Activated naive CD8-positive, alpha-beta T cell treated with anti-CD3 and anti-CD28 coated beads, Interleukin-2, amount 10 ng/mL, durations not matched to agents 7 days and 5 days (primary cell): ENCODE data around the gene POLR2C. TPM values are rescaled to one million over a fixed set of nuclear protein-coding genes. Genes with fewer than 3 reads are reported as not detected.

ENCODE experiments used
- ATAC-seq: fragments of 150-1000 bp; cut with Tn5 transposase; one replicate; pipeline ENCODE4 v1.10.0; 2021; ENCODE audit warnings: low read depth, moderate library complexity
- POLR2A ChIA-PET: fragments of 350-600 bp; sonication (Branson Sonifier 250); formaldehyde crosslinking; loops from one replicate; lab custom pipeline; 2021; ENCODE audit warnings: antibody characterized with exemption; lab: Charles Lee
- DNase-seq: peaks from one replicate; pipeline ENCODE4 v3.0.0; 2021
- H3K27ac Mint-ChIP-seq: one replicate; pipeline ENCODE4 v1.8.0; 2022; ENCODE audit warnings: mild to moderate bottlenecking, mixed read lengths
- H3K27me3 Mint-ChIP-seq: one replicate; pipeline ENCODE4 v1.8.0; 2022; ENCODE audit warnings: mild to moderate bottlenecking, moderate library complexity, mixed read lengths
- H3K36me3 Mint-ChIP-seq: one replicate; pipeline ENCODE4 v1.8.0; 2021; ENCODE audit warnings: mild to moderate bottlenecking, mixed read lengths
- H3K4me1 Mint-ChIP-seq: one replicate; pipeline ENCODE4 v1.8.0; 2021; ENCODE audit warnings: mixed read lengths
- H3K4me3 Mint-ChIP-seq: one replicate; pipeline ENCODE4 v1.8.0; 2022; ENCODE audit warnings: mild to moderate bottlenecking, moderate library complexity, mixed read lengths
- H3K9me3 Mint-ChIP-seq: one replicate; pipeline ENCODE4 v1.8.0; 2021; ENCODE audit warnings: mixed read lengths
- total RNA-seq, 2 experiments: library from RNA; stranded (reverse); gene quantifications; one replicate each; pipeline ENCODE4 v1.2.3, GENCODE V29; 2021

POLR2C gene
- total RNA-seq, 2 experiments from 2014 or later, result 61.1 to 63.6 TPM

DNA sequence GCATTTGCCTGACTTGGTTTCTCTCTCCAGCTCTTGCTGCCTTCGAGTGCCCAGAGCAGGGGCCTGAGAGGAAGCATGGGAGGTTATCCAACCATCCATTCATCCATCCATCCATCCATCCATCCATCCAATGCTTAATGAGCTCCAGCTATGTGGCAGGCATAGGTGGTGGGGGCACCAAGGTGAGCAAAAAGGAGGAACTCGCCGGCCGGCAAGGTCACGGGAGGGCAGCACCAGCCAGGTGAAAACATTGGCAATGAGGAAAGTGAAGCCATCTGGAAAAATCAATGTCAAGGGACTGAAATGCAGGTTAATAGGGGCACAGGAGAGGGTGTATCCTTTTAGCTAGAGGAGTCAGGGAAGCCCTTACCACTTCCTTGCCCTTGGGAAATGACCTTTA, 42.0 kb downstream of the POLR2C start:
- H3K4me3 Mint-ChIP-seq, result no peak overlapping the region
- no peaks in the 10 kb centered on the region for H3K27me3 Mint-ChIP-seq
- POLR2A ChIA-PET, result interaction anchor here (0.7 kb wide), 1 partner anchor 481 kb away, joined by 4 read pairs; no protein-coding TSS in a partner anchor
- H3K9me3 Mint-ChIP-seq, result no peaks in the 10 kb centered on the region
- ATAC-seq (no peak), DNase-seq (no peak)
- peaks cover 19% of the 10 kb centered on the region for H3K4me1 Mint-ChIP-seq
- H3K36me3 Mint-ChIP-seq, result no peaks in the 10 kb centered on the region
- H3K27ac Mint-ChIP-seq, result no peak overlapping the region

DNA sequence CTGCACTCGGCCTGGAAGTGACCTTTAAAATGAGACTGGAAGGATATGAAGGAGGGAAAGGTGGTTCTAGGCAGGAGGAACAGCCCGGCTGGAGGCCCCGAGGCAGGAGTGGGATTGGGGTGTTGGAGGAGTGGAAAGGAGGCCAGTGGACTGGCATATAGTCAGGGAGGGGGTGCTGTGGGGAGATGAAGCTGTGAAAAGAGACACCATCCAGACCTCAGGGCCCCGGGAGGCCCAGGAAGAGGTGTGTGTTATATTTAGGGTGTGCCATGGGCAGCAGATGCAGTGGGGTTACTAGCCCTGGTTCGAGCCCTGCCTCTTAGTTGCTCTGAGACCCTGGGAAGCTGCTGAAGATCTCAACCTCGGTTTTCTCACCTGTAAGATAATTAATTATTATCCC, 42.7 kb downstream of the POLR2C start:
- POLR2A ChIA-PET, result interaction anchor here (0.7 kb wide), 1 partner anchor 482 kb away, joined by 4 read pairs; no protein-coding TSS in a partner anchor
- Mint-ChIP-seq H3K4me3 (no peak overlapping the region), H3K4me1 (peaks cover 15% of the 10 kb centered on the region), H3K36me3 (no peaks in the 10 kb centered on the region), H3K27me3 (no peaks in the 10 kb centered on the region), H3K27ac (no peak overlapping the region), H3K9me3 (no peaks in the 10 kb centered on the region)
- ATAC-seq (no peak), DNase-seq (no peak)

DNA sequence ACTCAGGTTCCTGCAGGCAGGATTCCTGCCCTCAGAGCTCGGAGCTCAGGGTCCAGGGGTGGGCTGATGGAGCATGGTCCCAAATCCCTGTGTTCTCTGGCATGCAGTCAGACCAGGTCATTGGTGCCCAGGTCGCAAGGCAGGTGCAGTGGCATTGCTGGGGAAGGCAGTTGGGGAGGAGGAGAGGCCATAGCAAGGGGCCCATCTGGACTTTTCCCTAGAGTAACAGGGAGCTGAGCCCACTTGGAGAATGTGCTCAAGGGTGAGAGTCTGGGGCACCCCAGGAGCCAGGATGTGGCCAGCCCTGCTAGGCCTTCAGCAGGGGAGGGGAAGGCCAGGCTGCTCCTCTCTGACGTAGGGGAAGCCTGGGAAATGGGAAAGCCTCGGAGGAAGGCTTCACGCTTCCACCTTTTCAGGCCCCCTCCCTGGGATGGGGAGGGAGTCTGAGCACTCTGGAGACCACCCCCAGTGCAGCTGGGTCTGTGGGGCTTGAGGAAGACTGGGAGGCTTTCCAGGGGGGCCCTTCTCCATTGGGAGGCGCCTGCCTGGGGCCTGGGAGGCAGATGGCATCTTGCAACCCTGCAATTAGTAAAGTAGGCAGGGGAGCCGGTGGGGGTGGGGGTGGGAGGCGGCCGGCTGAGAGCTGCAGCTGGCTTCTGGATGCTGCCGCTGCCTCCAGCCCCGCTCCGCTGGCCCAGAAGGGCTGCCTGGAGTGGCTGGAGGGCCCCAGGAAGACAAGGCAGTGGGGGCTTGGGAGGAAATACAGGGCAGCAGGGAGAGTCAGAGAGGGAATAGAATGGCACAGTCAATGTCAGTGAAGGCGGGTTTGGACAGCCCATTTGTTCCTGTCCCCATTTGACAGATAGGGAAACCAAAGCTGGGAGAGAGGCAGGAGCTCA, 44.9 kb downstream of the POLR2C start:
- POLR2A ChIA-PET, result interaction anchor here (0.9 kb wide), 1 partner anchor 60 kb away, joined by 3 read pairs; the partner anchor contains the start of genes CIAPIN1 and COQ9
- no peak overlapping the region for H3K27ac Mint-ChIP-seq
- DNase-seq (no peak), ATAC-seq (no peak)
- no peaks in the 10 kb centered on the region for H3K9me3 Mint-ChIP-seq
- H3K27me3 Mint-ChIP-seq, result no peaks in the 10 kb centered on the region
- H3K4me3 Mint-ChIP-seq, result no peak overlapping the region
- H3K36me3 Mint-ChIP-seq, result no peaks in the 10 kb centered on the region
- peaks cover 2% of the 10 kb centered on the region for H3K4me1 Mint-ChIP-seq

DNA sequence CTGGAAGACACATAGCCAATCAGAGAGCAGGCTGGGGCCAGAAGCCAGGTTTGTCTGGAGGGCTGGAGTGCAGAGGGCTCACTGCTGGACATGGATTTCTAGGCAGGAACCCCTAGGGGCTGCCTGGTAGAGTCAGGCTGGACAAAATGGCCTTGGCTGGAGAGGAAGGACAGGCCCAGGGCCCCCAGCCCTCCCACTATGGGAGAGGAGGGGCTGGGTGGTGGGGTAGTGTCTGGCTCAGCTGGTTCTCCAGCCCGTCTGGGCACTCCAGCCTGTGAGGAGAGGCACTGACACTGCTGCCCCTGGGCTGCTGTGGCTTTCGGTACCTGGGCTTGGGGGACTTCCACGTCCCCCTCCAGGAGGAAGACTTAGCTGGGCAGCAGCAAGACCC, 45.6 kb downstream of the POLR2C start:
- H3K36me3 Mint-ChIP-seq, result no peaks in the 10 kb centered on the region
- no peaks in the 10 kb centered on the region for H3K9me3 Mint-ChIP-seq
- no peak for ATAC-seq
- H3K4me1 Mint-ChIP-seq, result peaks cover 2% of the 10 kb centered on the region
- H3K27me3 Mint-ChIP-seq, result no peaks in the 10 kb centered on the region
- POLR2A ChIA-PET, result interaction anchor here (0.9 kb wide), 1 partner anchor 61 kb away, joined by 3 read pairs; the partner anchor contains the start of genes CIAPIN1 and COQ9
- no peak overlapping the region for H3K4me3 Mint-ChIP-seq
- DNase-seq, result no peak
- no peak overlapping the region for H3K27ac Mint-ChIP-seq

DNA sequence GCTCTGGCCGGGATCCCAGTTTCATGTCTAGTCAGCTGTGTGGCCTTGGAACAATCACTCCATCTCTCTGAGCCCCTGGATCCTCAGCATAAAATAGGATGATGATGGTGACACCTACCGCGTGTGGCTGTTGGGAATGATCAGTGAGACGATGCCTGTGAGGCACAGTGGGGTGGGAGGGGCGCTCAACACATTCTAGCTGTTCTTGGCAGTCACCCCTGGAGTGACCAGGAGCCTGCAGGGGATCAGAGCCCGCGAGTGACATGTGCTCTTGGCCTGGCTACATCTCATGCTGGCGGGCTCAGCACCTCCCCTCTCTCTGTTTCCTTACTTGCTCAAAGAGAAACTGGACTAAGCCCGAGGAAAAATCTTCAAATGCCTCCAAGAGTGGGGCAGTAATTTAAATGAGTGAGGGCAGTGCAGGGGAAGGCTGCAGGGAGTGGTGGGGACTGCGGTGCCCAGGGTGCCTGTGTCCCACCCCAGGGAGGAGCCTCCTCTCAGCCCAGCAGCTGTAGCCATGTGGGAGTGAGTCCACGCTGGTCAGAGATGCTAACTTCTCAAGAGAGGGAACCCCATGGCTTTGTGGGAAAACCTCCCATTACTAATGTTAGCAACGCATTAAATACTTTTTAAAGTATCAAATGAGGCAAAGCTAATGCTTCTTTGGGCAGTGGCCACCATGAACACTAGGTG, 46.9 kb downstream of the POLR2C start:
- Mint-ChIP-seq H3K27ac (no peak overlapping the region), H3K9me3 (no peaks in the 10 kb centered on the region), H3K36me3 (no peaks in the 10 kb centered on the region), H3K4me1 (peaks cover 2% of the 10 kb centered on the region), H3K4me3 (no peak overlapping the region), H3K27me3 (no peaks in the 10 kb centered on the region)
- DNase-seq, result no peak
- POLR2A ChIA-PET, result no interaction called here
- ATAC-seq, result no peak

DNA sequence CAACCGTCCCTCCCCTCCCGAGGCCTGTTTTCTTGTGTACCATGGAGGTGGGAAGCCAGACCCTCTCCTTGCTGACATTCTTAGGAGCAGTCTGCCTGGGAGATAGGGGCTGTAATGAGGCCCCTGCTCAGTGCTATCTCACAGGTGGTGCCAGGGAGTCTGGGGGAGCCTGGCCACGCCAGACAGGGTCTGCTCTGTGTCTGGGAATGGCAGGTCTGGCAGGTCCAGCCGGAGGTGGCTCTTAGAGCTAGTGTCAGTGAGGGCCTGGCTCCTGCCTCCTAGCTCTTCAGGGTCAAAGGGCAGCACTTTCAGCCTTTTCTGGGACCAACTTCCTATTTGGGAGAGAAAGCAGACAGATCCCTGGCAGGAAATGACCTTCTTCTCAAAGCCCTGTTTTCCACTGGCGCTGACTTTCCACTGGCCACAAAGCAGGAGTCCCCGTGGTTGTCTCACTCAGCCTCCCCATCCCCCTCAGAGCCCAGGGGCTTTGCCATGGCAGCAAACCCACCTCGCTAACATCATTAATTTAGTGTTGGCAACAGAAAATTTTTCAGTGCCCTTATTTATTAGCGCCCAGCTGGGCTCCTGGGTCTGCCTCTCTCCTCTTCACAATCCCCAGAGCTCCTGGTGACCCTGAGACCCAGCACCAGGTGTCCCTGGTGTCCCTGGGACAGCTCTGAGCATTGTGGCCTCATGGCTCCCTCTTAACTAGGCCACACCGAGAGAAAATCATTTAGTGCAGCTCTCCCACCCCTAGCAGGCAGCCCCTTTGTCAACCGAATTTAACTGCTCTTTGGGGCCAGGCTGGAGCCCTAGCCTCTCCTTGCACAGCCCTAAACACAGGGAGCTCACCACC, 47.8 kb downstream of the POLR2C start:
- ATAC-seq (no peak), DNase-seq (no peak)
- H3K27ac Mint-ChIP-seq, result no peak overlapping the region
- no peaks in the 10 kb centered on the region for H3K9me3 Mint-ChIP-seq
- POLR2A ChIA-PET, result no interaction called here
- no peak overlapping the region for H3K4me3 Mint-ChIP-seq
- no peaks in the 10 kb centered on the region for H3K36me3 Mint-ChIP-seq
- H3K27me3 Mint-ChIP-seq, result no peaks in the 10 kb centered on the region
- peaks cover 2% of the 10 kb centered on the region for H3K4me1 Mint-ChIP-seq

DNA sequence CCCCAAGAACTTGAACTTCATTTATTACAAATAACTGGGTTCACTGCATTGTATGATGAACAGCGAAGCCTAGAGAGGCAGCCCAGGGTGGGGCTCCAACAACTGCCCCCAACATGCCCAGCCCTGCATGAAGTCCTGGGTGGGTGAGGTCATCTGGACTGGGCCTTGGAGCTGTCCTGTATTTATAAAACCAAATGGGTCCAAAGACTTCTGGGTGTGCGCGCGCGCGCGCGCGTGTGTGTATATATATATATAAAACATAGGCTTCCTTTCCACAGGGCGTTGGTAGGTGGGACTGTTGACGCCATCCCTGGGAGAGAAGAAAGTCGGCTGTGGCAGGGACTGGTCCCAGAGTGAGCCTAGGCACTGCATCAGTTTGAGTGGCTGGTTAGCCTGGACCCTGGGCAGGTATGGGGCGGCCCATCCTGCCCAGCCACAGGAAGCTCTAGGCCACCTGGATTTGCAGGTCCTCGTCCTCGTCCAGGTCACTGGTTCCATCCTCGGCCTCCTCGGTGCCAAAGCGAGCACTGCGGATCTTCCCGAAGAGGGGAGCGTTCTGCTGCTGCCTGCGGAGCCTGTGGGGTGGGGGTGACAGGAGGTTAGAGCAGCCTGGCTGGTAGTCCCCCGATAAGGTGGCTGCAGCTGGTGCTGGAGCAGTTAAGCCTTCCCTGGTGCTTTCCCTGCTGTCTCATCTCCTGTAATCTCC, 50.0 kb downstream of the POLR2C start:
- no peak overlapping the region for H3K4me3 Mint-ChIP-seq
- POLR2A ChIA-PET, result no interaction called here
- H3K9me3 Mint-ChIP-seq, result no peaks in the 10 kb centered on the region
- DNase-seq (no peak), ATAC-seq (no peak)
- no peaks in the 10 kb centered on the region for H3K4me1 Mint-ChIP-seq
- no peaks in the 10 kb centered on the region for H3K27me3 Mint-ChIP-seq
- H3K27ac Mint-ChIP-seq, result no peak overlapping the region
- peaks cover 4% of the 10 kb centered on the region for H3K36me3 Mint-ChIP-seq

DNA sequence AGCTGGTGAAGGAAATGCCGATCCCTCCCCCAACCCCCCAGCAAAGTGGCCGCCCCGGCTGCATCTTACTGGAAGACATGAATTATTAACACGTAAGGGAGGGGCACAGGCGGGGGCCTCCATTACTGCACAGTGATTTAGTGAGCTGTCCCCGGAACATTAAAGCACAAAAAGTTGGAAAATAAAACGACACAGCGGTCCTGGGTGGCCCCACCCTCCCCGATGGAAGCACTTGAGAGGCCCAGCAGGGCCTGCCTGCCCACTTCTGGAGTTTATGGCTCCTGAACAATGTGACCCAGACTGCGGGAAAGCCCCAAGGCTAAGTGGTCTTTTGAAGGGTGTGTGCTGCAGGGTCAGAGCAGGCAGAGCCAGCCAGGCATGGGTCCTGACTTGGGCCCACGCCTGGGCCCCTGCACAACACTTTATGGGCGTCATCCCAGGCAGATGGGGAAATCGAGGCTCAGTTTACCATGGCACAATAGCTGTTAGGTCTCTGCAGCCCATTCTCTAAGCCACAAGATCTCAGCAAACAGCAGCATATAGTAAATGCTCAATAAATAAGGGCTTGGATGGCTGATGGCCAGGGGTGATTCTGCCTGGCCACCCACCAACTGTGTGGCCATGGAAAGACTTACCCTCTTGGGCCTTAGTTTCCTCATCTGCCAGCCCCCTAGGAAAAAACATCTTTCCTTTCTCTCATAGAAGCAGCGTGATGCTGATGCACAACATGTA, 51.1 kb downstream of the POLR2C start:
- no peak overlapping the region for H3K4me3 Mint-ChIP-seq
- H3K36me3 Mint-ChIP-seq, result peaks cover 4% of the 10 kb centered on the region
- H3K9me3 Mint-ChIP-seq, result no peaks in the 10 kb centered on the region
- no peak overlapping the region for H3K27ac Mint-ChIP-seq
- ATAC-seq (no peak), DNase-seq (no peak)
- POLR2A ChIA-PET, result no interaction called here
- no peaks in the 10 kb centered on the region for H3K27me3 Mint-ChIP-seq
- no peaks in the 10 kb centered on the region for H3K4me1 Mint-ChIP-seq

DNA sequence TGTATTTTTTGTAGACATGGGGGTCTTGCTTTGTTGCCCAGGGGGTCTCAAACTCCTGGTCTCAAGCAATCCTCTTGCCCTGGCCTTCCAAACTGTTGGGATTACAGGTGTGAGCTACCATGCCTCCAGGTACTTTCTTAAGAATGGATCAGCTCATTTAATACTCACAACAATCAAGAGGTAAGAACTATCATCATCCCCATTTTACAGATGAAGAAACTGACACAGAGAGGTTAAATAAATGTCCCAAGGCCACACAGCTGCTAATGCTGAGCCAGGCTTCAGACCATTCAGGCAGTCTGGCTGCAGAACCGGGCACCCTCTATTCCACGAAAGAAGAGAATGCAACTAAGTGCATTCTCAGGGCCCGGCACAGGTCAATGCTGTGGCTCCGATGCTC, 51.9 kb downstream of the POLR2C start:
- DNase-seq (no peak), ATAC-seq (no peak)
- H3K27me3 Mint-ChIP-seq, result no peaks in the 10 kb centered on the region
- no peaks in the 10 kb centered on the region for H3K9me3 Mint-ChIP-seq
- no peak overlapping the region for H3K27ac Mint-ChIP-seq
- no peak overlapping the region for H3K4me3 Mint-ChIP-seq
- no peaks in the 10 kb centered on the region for H3K4me1 Mint-ChIP-seq
- H3K36me3 Mint-ChIP-seq, result peaks cover 8% of the 10 kb centered on the region
- POLR2A ChIA-PET, result no interaction called here

DNA sequence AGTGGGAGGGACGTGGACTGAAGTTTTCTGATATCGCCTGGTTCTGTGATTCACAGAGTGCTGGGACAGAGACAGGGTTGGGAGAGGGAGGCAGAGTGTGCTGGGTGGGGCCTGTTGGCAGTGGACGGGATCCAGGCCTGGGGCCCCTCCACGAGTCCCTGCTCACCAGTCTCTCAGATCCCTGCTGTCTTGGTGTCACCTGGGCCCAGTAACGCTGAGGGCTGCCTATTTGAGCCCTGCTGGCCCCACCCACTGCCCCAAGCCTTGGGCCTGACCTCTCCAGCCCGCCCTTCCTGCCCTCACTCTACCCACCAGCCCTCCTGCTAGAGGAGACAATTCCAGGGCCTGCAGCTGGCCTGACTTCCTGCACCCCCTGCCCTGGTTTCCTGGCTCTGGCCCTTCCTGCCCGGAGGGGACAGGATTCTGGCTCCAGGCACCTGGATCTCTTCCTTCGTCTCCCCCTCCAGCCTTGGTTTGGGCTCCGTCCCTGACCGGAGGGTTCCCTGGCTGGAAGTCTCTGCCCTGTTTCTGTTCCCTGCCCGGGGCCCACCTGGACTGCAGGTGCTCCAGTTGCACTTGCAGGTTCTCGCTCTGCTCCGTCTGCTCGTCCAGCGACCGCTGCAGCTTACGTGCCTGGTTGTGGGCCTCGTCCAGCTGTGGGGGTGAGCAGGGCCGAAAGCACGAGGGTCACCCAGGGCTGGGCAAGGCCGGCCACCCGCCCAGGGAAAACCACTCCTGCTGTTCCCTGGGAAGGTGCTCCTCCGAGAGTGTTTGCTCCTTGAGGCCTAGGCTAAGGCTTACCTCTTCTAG, 52.5 kb downstream of the POLR2C start:
- H3K27me3 Mint-ChIP-seq, result no peaks in the 10 kb centered on the region
- DNase-seq, result peak; percentile 23
- ATAC-seq, result no peak
- peaks cover 8% of the 10 kb centered on the region for H3K36me3 Mint-ChIP-seq
- POLR2A ChIA-PET, result no interaction called here
- H3K4me1 Mint-ChIP-seq, result no peaks in the 10 kb centered on the region
- H3K4me3 Mint-ChIP-seq, result no peak overlapping the region
- no peaks in the 10 kb centered on the region for H3K9me3 Mint-ChIP-seq
- H3K27ac Mint-ChIP-seq, result no peak overlapping the region

DNA sequence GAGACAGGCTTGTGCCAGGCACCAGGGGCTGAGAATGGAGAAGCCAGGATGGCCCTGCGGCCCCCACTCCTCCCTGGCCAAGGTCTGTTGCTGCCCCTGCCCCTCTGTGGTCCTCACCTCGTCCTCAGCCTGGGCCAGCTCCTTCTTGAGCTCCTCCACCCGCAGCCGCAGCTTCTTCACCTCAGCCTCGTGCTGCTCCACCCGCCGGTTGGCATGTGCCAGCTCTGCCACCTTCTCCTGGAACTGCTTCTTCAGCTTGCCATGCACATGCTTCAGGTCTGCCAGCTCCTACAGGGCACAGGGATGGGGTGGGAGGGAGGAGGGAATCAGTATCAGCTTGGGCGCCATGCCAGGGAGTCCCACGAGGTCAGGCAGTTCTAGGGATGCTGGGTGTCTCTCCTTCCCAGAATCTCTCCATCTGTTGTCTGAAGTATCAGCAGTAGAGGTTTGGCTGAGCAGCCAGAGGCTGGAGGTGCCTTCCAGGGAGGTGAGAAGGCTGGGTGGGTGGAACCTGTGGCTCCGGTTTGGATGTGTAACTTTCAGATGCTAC, 53.8 kb downstream of the POLR2C start:
- no peak for DNase-seq
- H3K36me3 Mint-ChIP-seq, result peaks cover 8% of the 10 kb centered on the region
- no peak for ATAC-seq
- no peaks in the 10 kb centered on the region for H3K9me3 Mint-ChIP-seq
- no peak overlapping the region for H3K4me3 Mint-ChIP-seq
- H3K27me3 Mint-ChIP-seq, result no peaks in the 10 kb centered on the region
- no peak overlapping the region for H3K27ac Mint-ChIP-seq
- POLR2A ChIA-PET, result no interaction called here
- H3K4me1 Mint-ChIP-seq, result peaks cover 1% of the 10 kb centered on the region
